Left lung (tissue), 10 donors: ENCODE results near the gene RCAN3. TPM values are rescaled to one million over a fixed set of nuclear protein-coding genes. Genes with fewer than 3 reads are reported as not detected.

ENCODE experiments used
- ATAC-seq: fragments of 200-7000 bp; cut with Tn5 transposase; one replicate; pipeline ENCODE4 v1.9.1; 2020; ENCODE audit warnings: moderate library complexity
- DNase-seq, 4 donors: peaks; one replicate each; pipeline ENCODE4 v3.0.0-alpha.2; 2013 to 2020
- H3K27ac ChIP-seq, 2 donors: fragments of 200-600 bp; sonication (generic) in 1 of 2; one replicate each; pipeline versions ENCODE4 v1.5.0 to v1.8.0; 2020 to 2021
- H3K27me3 ChIP-seq, 2 donors: fragments of 200-600 bp; sonication (generic) in 1 of 2; one replicate each; pipeline versions ENCODE4 v1.5.0 to v1.8.0; 2020 to 2021
- H3K36me3 ChIP-seq, 2 donors: fragments of 200-600 bp; sonication (generic) in 1 of 2; one replicate each; pipeline versions ENCODE4 v1.5.0 to v1.8.0; 2020 to 2021
- H3K4me1 ChIP-seq, 2 donors: fragments of 200-600 bp; one replicate each; pipeline ENCODE4 v1.8.0; 2021
- H3K4me3 ChIP-seq, 2 donors: fragments of 200-600 bp; sonication (generic) in 1 of 2; one replicate each; pipeline versions ENCODE4 v1.5.0 to v1.8.0; 2020 to 2021; ENCODE audit warnings: mild to moderate bottlenecking in 1 of 2
- H3K9me3 ChIP-seq, 2 donors: fragments of 200-600 bp; sonication (generic) in 1 of 2; one replicate each; pipeline versions ENCODE4 v1.5.0 to v1.8.0; 2020 to 2021
- intact Hi-C, 2 donors: fragments of 100-400 bp; cut with DNase I; formaldehyde crosslinking; loops; one replicate each; pipeline versions ENCODE4 v1.11.2 to v1.14.2; 2022
- polyA plus RNA-seq, 6 donors: library from polyadenylated mRNA; unstranded; fragments of 120-200 nt; gene quantifications; one replicate each; pipeline ENCODE4 v1.2.1, GENCODE V29; 2013; ENCODE audit not compliant: insufficient read length in 6 of 6
- total RNA-seq, 2 donors: library from RNA; stranded (reverse); fragmentation: NEBNext Ultra II Directional; extraction: Animal tissue kit (Norgen Biotek cat#: 25700); gene quantifications; one replicate each; pipeline ENCODE4 v1.2.1, GENCODE V29; 2021
- TF ChIP-seq, protein P1 (sequence below), 2 donors: fragments of 200-600 bp; sonication (generic) in 1 of 2; IDR thresholded peaks; one replicate each; pipeline versions ENCODE4 v1.5.0 to v1.8.0; 2021; ENCODE audit warnings: antibody characterized with exemption in 2 of 2
- donor health status: DM: no; HTN: yes; CAD: no.
- donor health status: DM: no; HTN: no; CAD: no.

RCAN3 gene
- total and polyA plus RNA-seq, 8 donors, result 8.1 to 15.1 (median 10.9) TPM

- intact Hi-C loops, result no loop called here
- ATAC-seq (no peak), DNase-seq (peak in 1 of 4 donors; percentile 22)
- no peaks in the 10 kb centered on the region for H3K36me3 ChIP-seq
- H3K4me3 ChIP-seq, result no peak overlapping the region
- H3K9me3 ChIP-seq, result no peaks in the 10 kb centered on the region
- H3K4me1 ChIP-seq, result peaks cover 0 to 10% of the 10 kb centered on the region in 2 donors
- H3K27me3 ChIP-seq, result peaks cover 9 to 50% of the 10 kb centered on the region in 2 donors
- TF ChIP-seq, protein P1, sequence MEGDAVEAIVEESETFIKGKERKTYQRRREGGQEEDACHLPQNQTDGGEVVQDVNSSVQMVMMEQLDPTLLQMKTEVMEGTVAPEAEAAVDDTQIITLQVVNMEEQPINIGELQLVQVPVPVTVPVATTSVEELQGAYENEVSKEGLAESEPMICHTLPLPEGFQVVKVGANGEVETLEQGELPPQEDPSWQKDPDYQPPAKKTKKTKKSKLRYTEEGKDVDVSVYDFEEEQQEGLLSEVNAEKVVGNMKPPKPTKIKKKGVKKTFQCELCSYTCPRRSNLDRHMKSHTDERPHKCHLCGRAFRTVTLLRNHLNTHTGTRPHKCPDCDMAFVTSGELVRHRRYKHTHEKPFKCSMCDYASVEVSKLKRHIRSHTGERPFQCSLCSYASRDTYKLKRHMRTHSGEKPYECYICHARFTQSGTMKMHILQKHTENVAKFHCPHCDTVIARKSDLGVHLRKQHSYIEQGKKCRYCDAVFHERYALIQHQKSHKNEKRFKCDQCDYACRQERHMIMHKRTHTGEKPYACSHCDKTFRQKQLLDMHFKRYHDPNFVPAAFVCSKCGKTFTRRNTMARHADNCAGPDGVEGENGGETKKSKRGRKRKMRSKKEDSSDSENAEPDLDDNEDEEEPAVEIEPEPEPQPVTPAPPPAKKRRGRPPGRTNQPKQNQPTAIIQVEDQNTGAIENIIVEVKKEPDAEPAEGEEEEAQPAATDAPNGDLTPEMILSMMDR (IDR thresholded peaks at IDR 0.05), result no peak
- no peak overlapping the region for H3K27ac ChIP-seq
These were observed 48.8 kb downstream of the RCAN3 start for GRCh38 chr1:24551290-24551959.

GRCh38 chr1:24551960-24552571 lies 49.4 kb downstream of the RCAN3 start:
- Histone ChIP-seq H3K36me3 (no peaks in the 10 kb centered on the region), H3K27me3 (peaks cover 11 to 56% of the 10 kb centered on the region in 2 donors), H3K4me1 (peaks cover 0 to 14% of the 10 kb centered on the region in 2 donors), H3K4me3 (no peak overlapping the region), H3K27ac (no peak overlapping the region), H3K9me3 (no peaks in the 10 kb centered on the region)
- intact Hi-C loops, result no loop called here
- ATAC-seq, result no peak
- TF ChIP-seq, protein P1 (IDR thresholded peaks at IDR 0.05), result no peak
- DNase-seq, result peak in 2 of 4 donors; percentile 44 to 73

DNA sequence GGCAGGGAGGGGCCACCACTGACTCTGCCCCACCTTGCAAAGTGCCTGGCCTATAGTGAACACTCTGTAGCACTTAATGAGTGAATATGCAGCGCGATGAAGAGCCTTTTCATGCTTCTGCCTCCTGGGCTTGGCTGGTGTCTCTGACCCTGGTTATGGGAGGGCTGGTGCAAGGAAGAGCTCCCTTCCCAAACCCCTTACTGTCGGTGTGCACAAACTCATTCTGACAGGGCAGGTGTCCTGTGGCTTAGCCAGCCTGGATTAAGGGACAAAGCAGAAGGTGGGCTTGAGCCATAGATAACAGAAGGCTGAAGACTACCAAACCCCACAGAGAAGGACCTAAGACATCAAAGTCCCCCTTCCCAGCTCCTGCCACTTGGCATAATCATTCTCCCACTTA lies 51.3 kb downstream of the RCAN3 start:
- no peak overlapping the region for H3K27ac ChIP-seq
- no peak for ATAC-seq
- no peak for DNase-seq
- intact Hi-C loops, result no loop called here
- H3K27me3 ChIP-seq, result peaks cover 11 to 64% of the 10 kb centered on the region in 2 donors
- H3K9me3 ChIP-seq, result no peaks in the 10 kb centered on the region
- H3K36me3 ChIP-seq, result no peaks in the 10 kb centered on the region
- H3K4me1 ChIP-seq, result peaks cover 0 to 20% of the 10 kb centered on the region in 2 donors
- TF ChIP-seq, protein P1 (IDR thresholded peaks at IDR 0.05), result no peak
- no peak overlapping the region for H3K4me3 ChIP-seq

DNA sequence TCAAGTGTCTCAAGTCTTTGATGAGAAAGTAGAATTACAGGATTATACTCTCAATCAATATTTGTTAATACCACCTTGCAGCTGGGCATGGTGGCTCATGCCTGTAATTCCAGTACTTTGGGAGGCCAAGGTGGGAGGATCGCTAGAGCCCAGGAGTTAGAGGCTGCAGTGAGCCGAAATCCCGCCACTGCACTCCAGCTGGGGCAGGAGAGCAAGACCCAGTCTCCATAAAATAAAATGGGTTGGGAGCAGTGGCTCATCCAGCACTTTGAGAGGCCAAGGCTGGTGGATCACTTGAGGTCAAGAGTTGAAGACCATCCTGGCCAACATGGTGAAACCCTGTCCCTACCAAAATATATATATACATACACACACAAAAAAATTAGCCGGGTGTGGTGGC lies 52.1 kb downstream of the RCAN3 start:
- Histone ChIP-seq H3K4me1 (peaks cover 5 to 27% of the 10 kb centered on the region in 2 donors), H3K27me3 (peaks cover 11 to 56% of the 10 kb centered on the region in 2 donors), H3K36me3 (no peaks in the 10 kb centered on the region), H3K27ac (no peak overlapping the region), H3K4me3 (no peak overlapping the region), H3K9me3 (no peaks in the 10 kb centered on the region)
- ATAC-seq (no peak), DNase-seq (no peak)
- intact Hi-C loops, result no loop called here
- TF ChIP-seq, protein P1 (IDR thresholded peaks at IDR 0.05), result no peak

- peaks cover 11 to 54% of the 10 kb centered on the region in 2 donors for H3K27me3 ChIP-seq
- peak within 1 kb of the TSS in 1 of 2 donors; percentile 56 for H3K27ac ChIP-seq
- peak within 1 kb of the TSS; percentile 21 to 30 for H3K4me3 ChIP-seq
- ATAC-seq, result peak; percentile 87
- H3K9me3 ChIP-seq, result no peaks in the 10 kb centered on the region
- H3K36me3 ChIP-seq, result no peaks in the 10 kb centered on the region
- intact Hi-C loops, result no loop called here
- TF ChIP-seq, protein P1 (IDR thresholded peaks at IDR 0.05), result no peak
- peak; percentile 20 to 88 (median 54) for DNase-seq
- peaks cover 5 to 27% of the 10 kb centered on the region in 2 donors for H3K4me1 ChIP-seq
These were observed 53.2 kb downstream of the RCAN3 start, which contains the start of gene NCMAP for GRCh38 chr1:24555591-24556413. Gene NCMAP, plus strand, starts transcription at chr1:24556087. Its CDS starts 39,344 bp downstream, at chr1:24595431.
